ENCODE measurements around the gene TNIK. TPM values are rescaled to one million over a fixed set of nuclear protein-coding genes. Genes with fewer than 3 reads are reported as not detected.
"Not testable (repeated sequence)": the region's sequence is repeated elsewhere in the genome, so short reads cannot be mapped to it uniquely, and the experiment has no call there.

The TNIK gene
- total RNA-seq, 1 donor from 2014 or later = 17.0 TPM

DNA sequence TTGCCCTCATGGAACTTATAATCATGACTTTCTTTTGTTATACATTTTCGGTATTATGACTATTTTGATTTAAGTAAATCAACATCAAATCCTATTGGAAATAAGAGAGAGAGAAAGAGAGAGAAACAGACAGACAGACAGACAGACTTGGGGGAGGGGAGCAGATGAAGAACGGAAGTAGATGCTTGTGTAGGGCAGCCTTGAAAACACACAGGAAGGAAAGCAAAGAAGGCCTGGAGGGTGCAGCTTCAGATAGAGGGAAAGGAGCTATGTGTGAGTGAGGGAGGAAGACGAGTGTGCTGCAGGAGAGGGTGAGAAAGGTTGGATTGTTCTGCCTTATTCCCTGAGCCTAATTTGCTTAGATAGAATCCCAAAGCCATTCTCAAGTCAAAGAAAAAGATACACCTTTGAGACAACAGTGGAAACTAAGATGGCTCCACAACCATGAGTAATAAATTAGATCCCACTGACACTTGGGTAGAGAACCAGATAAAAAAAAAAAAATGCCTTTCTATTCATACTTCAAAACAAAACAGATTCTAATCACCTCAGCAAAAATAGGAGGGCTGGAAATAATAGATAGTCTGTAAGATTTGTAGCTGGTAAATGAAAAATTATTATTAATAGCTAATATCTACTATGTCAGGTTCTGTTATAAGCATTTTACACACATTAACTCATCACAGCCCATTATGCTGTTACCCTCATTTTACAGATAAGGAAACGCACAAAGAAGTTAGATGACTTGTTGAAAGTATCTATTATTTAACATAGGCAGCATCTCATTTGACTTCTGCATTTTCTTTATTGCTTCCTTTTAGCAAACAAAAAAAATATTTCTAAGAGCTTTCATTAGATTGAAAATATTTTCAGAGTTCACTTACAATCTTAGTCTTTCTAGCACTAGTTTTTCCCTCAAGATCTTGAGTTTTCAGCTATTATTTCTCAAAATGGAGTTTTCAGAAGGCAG, 214.1 kb downstream of the TNIK start:
- no peak overlapping the region for H3K4me3 ChIP-seq (ENCODE audit: low read depth, low read length)
- no peaks in the 10 kb centered on the region for H3K27me3 ChIP-seq (ENCODE audit: control insufficient read depth, insufficient read depth, low read length)
- TF ChIP-seq, protein P1, sequence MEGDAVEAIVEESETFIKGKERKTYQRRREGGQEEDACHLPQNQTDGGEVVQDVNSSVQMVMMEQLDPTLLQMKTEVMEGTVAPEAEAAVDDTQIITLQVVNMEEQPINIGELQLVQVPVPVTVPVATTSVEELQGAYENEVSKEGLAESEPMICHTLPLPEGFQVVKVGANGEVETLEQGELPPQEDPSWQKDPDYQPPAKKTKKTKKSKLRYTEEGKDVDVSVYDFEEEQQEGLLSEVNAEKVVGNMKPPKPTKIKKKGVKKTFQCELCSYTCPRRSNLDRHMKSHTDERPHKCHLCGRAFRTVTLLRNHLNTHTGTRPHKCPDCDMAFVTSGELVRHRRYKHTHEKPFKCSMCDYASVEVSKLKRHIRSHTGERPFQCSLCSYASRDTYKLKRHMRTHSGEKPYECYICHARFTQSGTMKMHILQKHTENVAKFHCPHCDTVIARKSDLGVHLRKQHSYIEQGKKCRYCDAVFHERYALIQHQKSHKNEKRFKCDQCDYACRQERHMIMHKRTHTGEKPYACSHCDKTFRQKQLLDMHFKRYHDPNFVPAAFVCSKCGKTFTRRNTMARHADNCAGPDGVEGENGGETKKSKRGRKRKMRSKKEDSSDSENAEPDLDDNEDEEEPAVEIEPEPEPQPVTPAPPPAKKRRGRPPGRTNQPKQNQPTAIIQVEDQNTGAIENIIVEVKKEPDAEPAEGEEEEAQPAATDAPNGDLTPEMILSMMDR (IDR thresholded peaks at IDR 0.05; ENCODE audit: insufficient read depth, low read length, poor library complexity, severe bottlenecking) = no peak
- no peaks in the 10 kb centered on the region for H3K36me3 ChIP-seq (ENCODE audit: control insufficient read depth, insufficient read depth, low read length)
- no peak for DNase-seq (ENCODE audit: low read depth)

DNA sequence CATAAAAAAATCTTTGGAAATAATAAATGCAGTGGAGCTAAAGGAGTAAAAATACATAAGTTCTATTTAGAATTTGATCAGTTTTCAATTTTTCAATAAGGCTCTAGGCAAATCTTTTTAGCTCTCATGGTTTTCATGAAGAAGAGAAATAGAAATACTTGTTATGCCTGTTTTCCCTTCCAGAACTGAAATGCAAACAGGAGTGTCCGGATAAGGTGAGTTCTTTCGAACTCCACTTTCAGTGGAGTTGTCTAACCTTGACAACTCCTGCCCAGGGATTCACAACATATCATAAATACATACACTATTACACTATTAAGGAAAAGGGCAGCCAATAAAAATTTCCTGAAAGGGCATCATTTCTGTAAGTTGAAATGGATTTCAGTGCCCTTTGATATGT, 217.3 kb downstream of the TNIK start:
- TF ChIP-seq, protein P1 (IDR thresholded peaks at IDR 0.05; ENCODE audit: insufficient read depth, low read length, poor library complexity, severe bottlenecking) = no peak
- no peaks in the 10 kb centered on the region for H3K36me3 ChIP-seq (ENCODE audit: control insufficient read depth, insufficient read depth, low read length)
- no peaks in the 10 kb centered on the region for H3K27me3 ChIP-seq (ENCODE audit: control insufficient read depth, insufficient read depth, low read length)
- no peak overlapping the region for H3K4me3 ChIP-seq (ENCODE audit: low read depth, low read length)
- DNase-seq (ENCODE audit: low read depth) = no peak

DNA sequence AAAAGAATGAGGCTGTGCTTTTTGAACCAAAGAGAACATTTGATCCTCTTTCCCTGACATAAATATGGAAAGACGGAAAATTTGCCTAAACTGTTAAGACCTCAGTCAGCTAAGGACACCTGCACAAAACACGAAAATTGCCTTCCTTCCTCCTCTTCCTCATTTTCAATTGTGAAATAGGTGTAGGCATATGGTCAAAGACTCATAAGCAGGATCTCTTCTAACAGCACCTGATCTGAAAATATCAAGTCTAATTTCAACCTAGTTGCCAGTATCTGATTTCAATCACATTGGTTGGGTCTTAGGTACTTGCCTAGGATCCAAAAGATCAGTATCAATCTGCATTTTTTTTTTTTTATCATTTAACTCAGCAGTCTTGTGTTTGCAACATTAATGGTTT, 218.0 kb downstream of the TNIK start:
- no peaks in the 10 kb centered on the region for H3K36me3 ChIP-seq (ENCODE audit: control insufficient read depth, insufficient read depth, low read length)
- H3K4me3 ChIP-seq (ENCODE audit: low read depth, low read length) = no peak overlapping the region
- TF ChIP-seq, protein P1 (IDR thresholded peaks at IDR 0.05; ENCODE audit: insufficient read depth, low read length, poor library complexity, severe bottlenecking) = no peak
- H3K27me3 ChIP-seq (ENCODE audit: control insufficient read depth, insufficient read depth, low read length) = no peaks in the 10 kb centered on the region
- no peak for DNase-seq (ENCODE audit: low read depth)

DNA sequence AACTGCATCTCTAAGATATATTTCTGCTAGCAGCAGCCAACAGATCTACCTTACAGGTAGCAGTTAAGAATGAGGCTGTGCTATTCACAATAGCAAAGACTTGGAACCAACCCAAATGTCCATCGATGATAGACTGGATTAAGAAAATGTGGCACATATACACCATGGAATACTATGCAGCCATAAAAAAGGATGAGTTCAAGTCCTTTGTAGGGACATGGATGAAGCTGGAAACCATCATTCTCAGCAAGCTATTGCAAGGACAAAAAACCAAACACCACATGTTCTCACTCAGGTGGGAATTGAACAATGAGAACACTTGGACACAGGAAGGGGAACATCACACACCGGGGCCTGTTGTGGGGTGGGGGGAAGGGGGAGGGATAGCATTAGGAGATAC, 218.6 kb downstream of the TNIK start:
- H3K36me3 ChIP-seq (ENCODE audit: control insufficient read depth, insufficient read depth, low read length); DNase-seq (ENCODE audit: low read depth); H3K27me3 ChIP-seq (ENCODE audit: control insufficient read depth, insufficient read depth, low read length); H3K4me3 ChIP-seq (ENCODE audit: low read depth, low read length): not testable (repeated sequence)

DNA sequence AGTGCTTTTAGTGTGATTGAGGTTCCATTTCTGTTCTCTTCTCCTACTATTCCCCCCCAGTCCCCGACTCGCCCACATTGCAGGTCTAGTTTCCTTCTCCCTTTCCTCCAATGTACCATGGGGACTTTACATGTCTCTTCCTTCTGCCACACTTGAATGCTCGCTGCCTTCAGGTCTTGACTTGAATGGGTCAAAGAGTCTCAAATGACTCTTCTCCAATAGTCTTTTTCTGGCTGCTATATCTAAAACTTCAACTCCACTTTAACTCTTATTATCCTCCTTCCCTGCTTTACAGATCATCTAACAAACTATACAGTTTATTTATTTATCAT, 219.7 kb downstream of the TNIK start:
- Histone ChIP-seq H3K36me3 (ENCODE audit: control insufficient read depth, insufficient read depth, low read length) (no peaks in the 10 kb centered on the region), H3K27me3 (ENCODE audit: control insufficient read depth, insufficient read depth, low read length) (no peaks in the 10 kb centered on the region), H3K4me3 (ENCODE audit: low read depth, low read length) (no peak overlapping the region)
- DNase-seq (ENCODE audit: low read depth) = no peak
- TF ChIP-seq, protein P1 (IDR thresholded peaks at IDR 0.05; ENCODE audit: insufficient read depth, low read length, poor library complexity, severe bottlenecking) = no peak

DNA sequence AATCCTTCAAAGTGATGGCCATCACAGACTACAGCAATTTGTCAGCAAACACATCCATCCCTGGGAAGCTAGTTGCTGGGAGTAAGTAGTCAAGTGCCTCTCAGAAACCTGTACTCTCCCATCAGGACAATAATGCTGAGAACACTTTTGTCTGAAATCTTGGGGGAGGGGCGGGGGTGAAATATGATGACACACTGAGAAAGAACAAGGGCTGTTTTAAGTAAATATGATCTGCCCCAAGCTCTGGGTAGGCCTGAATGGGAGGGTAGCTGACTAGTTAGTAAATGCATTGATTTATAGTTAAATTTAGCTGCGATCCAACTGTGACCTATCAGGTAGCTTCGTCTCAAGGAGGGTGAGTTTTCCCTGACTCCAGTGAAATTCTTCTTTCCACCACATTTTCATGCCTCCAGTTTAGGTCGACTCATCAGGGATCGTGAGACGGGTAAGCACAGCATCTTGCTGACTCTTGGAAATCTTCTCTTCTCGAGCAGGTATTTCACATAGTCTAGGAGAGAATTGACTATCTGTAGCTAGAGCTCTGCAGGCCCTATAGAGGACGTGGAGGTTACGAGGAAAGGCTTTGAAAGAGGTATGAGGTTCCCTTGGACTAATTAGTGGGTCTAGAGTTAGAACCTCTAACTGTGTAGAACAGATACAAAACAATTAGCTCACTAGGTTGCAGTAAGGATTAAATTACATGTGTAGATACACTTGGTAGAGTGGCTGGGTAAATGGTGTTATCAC, 220.3 kb downstream of the TNIK start:
- Histone ChIP-seq H3K4me3 (ENCODE audit: low read depth, low read length) (no peak overlapping the region), H3K36me3 (ENCODE audit: control insufficient read depth, insufficient read depth, low read length) (no peaks in the 10 kb centered on the region), H3K27me3 (ENCODE audit: control insufficient read depth, insufficient read depth, low read length) (no peaks in the 10 kb centered on the region)
- no peak for DNase-seq (ENCODE audit: low read depth)
- TF ChIP-seq, protein P1 (IDR thresholded peaks at IDR 0.05; ENCODE audit: insufficient read depth, low read length, poor library complexity, severe bottlenecking) = no peak

Data from kidney epithelial cell (primary cell).